IPS-NIHi7 (cell line): ENCODE measurements around the gene RPL13.

ENCODE experiments used
- DNase-seq: peaks from one replicate; pipeline ENCODE4 v3.0.0; 2012; ENCODE audit warnings: mixed read lengths; ENCODE audit errors: extremely low spot score

RPL13 gene

DNA sequence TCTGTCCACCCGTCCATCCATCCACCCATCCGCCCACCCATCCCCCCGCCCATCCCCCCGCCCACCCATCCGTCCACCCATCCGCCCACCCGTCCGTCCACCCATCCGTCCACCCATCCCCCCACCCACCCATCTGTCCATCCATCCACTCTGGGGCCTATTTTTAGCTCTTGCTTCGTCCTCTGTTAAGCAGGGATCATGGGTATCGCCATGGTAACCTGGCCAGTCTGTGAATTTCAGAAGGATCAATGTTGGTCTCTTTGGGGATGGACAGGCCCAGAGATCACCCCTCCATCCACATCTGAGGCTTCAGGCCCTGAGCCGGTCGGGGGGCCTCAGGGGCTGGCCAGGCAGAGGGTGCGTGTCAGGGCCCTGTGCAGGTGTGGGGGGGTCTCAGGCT is 37.7 kb downstream of the RPL13 start:
- DNase-seq: no peak

- peak; percentile 87 for DNase-seq
Measured at GRCh38 chr16:89599451-89599858, 39.0 kb downstream of the RPL13 start.

DNA sequence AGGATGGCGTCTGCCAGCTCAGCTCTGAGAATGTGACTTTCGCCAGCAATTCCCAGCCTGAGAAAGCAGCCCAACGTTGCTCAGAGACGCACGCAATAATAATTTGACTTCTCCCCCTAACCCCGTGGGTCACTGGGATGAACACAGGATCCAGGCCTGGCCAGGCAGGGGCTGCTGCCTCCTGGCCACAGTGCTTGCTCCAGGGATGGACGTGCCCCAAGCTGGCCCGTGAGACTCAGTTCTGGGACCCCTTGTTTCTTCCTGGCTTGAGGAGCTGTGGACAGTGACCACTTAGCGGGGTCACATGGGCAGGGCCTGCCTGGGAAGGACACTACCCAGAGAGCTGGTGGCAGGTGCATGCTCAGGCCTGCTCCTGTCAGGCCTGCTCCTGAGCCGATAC is 39.4 kb downstream of the RPL13 start:
- DNase-seq: no peak

- no peak for DNase-seq
Measured at GRCh38 chr16:89600427-89600826, 39.9 kb downstream of the RPL13 start.

DNA sequence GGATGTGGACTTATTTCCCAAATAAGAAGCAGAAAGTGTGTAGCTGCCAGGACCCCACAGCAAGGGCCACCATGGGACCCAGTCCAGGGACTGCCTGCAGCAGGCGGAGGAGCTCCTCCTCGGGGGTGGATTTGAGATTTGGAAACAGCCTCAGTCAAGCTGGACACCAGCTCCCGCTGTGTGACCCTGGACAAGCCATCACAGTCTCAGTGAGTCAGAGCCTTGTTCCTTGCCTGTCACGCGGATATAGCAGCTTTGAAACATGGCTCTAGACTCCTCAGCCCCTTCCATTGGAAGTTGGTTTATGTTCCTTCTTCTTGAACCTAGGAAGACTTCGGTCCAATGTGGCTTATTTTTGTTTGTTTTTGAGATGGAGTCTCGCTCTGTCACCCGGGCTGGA is 40.5 kb downstream of the RPL13 start:
- no peak for DNase-seq

DNA sequence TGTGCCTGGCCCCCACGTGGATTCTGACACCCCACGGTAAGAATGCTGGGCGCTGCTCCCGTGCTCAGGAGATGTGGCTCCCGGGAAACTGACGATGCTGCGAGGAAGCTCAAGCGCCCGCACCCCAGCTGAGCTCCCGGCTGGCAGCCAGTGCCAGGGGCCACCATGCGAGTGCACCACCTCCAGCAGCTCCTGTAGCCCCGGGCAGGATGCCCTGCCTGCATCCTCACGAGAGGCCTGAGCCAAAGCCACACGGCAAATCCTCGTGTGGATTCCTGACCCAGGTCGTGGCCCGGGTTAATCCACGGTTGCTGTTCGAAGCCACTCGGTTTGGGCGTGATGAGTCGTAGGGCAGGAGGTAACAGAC is 41.4 kb downstream of the RPL13 start:
- DNase-seq: no peak

- DNase-seq: peak; percentile 73
Measured at GRCh38 chr16:89602273-89602951, 41.9 kb downstream of the RPL13 start.

GRCh38 chr16:89602952-89603590 is 42.6 kb downstream of the RPL13 start:
- DNase-seq: no peak

- DNase-seq: no peak
Measured at GRCh38 chr16:89604764-89605163, 44.3 kb downstream of the RPL13 start.

DNA sequence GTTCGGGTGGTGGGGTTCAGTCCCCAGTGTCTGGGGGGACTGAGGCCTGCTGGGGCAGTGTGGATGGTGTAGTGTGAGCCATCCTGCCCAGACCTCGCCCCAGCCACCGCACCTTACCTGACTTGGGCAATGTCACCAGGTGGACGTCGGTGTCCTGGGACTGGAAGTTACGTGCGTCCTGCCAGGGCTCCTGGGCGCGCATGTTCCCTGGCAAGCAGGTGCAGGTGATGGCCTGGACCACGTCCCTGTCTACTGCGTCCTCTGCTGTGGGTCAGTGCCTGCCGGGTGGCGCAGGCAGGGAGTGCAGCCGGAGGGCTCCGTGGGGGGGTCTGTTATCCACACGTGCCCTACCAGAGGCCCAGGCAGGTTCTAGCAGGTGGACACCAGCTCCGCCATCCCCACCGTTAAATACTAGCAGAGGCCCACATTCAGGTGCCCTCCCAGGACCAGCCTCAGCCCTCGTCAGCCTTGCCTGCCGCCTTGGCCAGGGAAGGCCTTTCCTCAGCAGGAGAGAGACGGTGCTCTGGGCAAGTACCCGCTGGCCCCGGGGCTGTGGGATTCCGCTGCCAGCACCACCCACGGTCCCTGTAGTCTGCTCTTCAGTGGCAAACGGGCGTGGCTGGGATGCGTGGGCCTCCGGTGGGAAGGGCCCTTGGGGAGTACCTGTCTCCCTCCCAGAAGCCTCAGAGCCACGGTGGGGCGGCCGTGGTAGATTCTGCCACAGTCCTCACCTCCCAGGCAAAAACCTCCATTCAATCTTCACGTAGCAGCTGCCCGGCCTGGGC is 44.9 kb downstream of the RPL13 start:
- DNase-seq: no peak

DNA sequence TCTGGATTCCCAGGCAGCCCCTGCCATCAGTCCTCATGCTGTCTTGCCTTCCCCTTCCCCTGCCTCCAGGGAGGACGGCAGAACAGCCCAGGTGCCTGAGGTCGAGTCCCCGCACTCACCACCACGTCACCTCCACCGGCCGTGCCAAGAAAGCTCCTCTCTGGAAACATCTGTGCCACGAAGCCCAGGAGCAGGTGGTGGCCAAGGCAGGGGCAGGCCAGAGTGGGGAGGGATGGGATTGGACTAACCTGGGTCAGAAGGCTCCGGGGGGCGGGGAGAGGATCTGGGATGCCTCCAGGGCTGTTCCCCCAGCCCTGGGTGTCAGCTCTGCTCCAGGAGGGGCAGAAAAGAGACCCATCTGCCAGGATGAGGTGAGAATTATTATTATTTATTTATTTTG is 45.5 kb downstream of the RPL13 start:
- no peak for DNase-seq

- DNase-seq: no peak
Measured at GRCh38 chr16:89607453-89607852, 47.0 kb downstream of the RPL13 start.

DNA sequence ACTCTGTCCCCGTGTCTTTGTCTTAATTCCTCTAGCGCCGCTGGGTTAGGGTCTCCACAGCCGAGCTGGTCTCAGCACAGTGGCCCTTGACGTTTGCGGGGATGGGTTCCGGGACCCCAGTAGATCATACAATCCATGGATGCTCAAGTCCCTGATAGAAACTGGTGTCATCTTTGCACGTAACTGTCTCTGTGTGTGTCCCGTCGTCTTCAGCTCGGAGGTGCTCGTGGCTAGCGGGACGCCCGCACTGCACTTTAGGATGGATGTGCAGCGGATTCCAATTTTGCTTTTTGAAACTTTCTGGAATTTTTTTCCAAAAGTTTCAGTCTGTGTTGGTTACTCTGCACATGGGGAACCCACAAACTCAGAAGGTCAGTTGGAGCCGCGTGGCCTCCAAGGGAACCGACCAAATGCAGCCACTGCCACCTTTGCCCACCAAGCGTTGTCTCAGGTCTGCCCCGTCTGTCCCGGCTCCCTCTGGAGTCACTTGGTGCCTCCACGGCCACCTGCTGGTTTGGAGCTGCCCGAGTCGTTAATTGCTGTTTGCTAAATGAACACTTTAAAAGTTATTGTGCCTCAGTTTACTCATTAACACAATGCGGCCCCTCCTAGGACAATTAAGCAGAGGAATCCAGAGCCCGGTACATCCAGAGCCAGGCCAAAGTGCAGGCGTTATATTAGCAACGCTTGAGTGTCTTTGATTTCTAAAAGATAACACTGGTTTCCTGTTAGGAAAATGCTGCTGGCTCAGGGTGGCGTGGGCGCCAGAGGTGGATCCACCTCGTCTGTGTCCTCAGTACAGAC is 47.7 kb downstream of the RPL13 start:
- DNase-seq: no peak

- no peak for DNase-seq
Measured at GRCh38 chr16:89610108-89610453, 49.6 kb downstream of the RPL13 start.

DNA sequence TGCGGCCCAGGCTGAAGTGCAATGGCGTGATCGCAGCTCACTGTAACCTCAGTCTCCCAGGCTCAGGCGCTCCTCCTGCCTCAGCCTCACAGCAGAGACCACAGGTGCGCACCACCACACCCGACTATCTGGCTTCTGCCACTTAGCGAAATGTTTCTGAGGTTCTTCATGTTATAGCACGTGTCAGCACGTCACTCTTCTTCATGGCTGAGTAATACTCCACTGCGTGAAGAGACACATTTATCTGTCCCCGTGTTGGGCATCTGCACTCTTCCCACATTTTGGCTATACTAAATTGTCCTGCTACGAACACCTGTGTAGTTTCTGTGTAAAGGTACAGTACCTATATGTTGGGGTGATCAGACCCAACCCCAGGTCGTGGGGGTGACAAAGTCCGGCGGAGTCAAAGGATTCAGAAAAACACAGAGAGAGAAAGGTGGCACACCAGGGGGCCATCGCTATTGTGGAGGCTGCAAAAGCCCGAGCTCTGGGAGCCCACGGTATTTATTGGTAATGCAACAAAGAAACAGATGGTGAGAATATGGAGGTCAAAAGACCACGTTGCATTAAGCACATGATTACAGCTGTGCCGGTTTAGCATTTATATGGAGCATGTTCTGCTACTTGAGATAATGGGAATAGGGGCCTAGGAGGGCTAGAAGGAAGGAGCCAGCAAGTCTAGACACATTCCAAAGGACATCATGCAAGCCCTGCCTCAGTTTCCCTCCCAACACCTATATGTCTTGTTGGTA is 52.1 kb downstream of the RPL13 start:
- DNase-seq: no peak

DNA sequence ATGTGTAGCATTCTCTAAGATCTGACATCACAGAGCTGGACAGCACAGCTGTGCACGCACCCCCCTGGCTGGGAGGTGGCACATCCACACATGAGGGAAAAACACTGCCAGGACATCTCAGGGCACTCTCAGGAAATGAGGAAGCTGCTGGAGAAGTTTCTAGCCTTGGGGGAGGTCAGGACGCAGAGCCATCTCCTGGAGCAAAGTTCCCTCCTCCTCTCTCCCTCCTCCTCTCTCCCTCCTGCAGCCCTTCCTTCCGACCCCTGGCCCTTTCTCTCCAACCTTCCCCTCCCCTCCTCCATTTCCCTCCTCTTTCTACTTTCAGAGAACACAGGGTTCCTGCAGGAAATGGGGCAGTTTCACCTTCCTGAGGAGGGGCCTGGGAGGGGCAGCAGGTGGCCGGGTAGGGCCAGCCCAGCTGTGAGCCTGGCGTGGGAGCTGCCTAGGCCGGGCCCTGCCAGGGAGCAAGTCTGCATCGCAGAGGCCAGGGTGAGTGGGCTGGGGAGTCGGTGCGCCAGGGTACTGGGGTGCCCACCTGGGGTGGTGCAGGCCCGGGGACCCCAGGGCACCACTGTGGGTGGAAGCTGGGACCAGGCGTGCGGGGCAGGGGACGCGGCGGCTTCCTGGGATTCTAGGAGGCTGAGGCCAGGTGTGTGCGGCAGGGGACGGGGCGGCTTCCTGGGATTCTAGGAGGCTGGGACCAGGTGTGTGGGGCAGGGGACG is 52.9 kb downstream of the RPL13 start, which contains the start of gene DPEP1:
Gene DPEP1 (plus strand): TSS at position 412 of the 723 bp plus-strand sequence. CDS start 16,769 bp downstream, outside the sequence.
- no peak for DNase-seq

GRCh38 chr16:89613954-89614459 is 53.5 kb downstream of the RPL13 start:
- DNase-seq: no peak
